ENCODE data around the gene RNU1-4.
"Not testable (repeated sequence)": the region's sequence is repeated elsewhere in the genome, so short reads cannot be mapped to it uniquely, and the experiment has no call there.

Gene RNU1-4
- 0 to 0.61 (median 0.07) reads per million in 17 experiments for total RNA-seq

DNA sequence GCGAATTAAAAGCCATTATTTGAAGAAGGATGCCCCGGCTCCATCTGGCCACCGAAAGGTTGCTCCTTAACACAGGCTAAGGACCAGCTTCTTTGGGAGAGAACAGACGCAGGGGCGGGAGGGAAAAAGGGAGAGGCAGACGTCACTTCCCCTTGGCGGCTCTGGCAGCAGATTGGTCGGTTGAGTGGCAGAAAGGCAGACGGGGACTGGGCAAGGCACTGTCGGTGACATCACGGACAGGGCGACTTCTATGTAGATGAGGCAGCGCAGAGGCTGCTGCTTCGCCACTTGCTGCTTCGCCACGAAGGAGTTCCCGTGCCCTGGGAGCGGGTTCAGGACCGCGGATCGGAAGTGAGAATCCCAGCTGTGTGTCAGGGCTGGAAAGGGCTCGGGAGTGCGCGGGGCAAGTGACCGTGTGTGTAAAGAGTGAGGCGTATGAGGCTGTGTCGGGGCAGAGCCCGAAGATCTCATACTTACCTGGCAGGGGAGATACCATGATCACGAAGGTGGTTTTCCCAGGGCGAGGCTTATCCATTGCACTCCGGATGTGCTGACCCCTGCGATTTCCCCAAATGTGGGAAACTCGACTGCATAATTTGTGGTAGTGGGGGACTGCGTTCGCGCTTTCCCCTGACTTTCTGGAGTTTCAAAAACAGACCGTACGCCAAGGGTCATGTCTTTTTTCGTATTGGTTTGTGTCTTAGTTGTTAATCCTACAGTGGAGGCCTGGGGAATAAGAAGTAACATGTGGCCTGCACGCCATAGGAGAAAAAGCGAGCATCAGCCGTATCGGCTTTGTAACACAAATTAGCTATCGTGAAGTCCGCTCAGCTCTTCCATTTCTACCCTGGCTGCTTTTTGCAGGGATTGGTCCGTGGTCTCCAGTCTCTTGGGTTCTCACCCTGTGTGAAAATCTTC is at the start of gene RNU1-4:
RNU1-4 (plus strand) TSS at position 470 of the 918 bp plus-strand sequence.
- not testable (repeated sequence) for DNase-seq

DNA sequence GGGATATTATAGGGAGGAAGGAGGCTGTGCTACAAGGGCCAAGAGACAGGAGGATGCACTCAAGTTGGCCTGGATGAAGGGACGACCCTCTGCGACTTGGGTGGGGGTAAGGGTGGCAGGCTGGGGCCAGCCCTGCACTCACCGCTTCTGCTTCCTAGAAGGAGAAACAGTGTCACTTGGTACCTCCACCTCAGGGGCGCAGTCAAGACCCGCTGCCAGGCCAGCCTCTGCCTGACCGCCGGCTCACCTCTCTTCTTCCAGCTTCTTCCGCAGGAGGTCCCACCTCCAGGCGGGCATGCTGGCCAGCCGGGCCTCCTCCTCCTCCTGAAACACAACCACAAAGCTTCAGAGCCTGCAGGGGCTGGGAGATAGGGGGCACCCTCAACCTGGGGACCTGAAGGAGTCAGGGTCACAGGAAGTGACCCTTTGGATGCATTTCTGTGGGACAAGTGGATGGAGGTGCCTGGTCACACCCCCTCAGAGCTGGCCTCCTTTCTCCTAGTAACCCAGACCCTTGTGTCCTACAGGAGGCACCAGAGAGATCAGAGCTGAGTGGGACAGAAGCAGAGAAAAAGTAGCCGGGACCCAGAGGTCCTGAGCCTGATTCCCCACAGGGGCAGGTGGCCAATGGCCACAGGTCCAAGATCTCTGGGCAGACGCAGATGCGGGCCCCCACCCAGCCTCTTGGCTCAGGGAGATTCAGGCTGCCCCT is 49.2 kb upstream of the RNU1-4 start:
- DNase-seq, result not testable (repeated sequence)

DNA sequence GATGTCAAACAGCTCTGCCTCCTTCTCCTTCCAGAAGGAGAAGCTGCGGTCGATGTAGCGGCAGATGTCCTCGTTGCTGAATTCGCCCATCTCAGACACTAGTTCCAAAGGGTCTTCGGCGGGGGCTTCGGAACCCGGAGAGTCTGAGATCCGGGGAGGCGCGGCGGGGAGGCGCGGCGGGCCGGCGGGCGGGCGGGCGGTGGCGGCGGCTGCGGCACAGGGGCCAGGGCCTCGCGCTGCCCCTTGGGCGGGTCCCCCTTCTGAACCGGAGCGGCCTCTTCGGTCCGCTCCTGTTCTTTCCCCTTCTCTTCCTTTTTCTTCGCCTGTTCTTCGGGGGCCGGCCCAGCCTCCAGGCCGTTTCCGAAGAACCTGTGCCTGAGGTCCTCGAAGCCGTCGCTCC is 48.0 kb upstream of the RNU1-4 start:
- DNase-seq, result not testable (repeated sequence)

- DNase-seq, result not testable (repeated sequence)
These were observed 47.4 kb upstream of the RNU1-4 start for GRCh38 chr1:16692717-16693448.

GRCh38 chr1:16693449-16694307 is 46.6 kb upstream of the RNU1-4 start:
- DNase-seq, result not testable (repeated sequence)

DNA sequence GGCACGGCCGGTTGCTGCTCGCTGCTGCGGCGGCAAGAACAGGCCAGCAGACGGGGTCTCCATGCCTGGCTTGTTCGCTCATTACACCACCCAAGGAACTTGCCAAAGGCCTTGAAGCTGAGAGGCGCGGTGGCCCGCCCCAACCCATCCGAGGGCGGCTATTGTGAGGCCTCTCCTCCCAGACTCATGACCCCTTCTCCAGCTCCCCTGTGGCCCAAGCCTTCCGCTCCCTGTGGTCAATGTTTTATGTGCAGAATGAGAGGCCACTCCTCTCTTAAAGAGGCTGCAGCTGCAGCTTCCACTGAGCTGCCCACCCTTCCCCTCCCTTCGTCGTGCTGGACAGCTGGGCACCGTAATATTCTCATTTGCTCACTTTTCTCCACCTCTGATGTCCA is 46.0 kb upstream of the RNU1-4 start:
- DNase-seq, result not testable (repeated sequence)

GRCh38 chr1:16696507-16697150 is 43.7 kb upstream of the RNU1-4 start:
- not testable (repeated sequence) for DNase-seq

DNA sequence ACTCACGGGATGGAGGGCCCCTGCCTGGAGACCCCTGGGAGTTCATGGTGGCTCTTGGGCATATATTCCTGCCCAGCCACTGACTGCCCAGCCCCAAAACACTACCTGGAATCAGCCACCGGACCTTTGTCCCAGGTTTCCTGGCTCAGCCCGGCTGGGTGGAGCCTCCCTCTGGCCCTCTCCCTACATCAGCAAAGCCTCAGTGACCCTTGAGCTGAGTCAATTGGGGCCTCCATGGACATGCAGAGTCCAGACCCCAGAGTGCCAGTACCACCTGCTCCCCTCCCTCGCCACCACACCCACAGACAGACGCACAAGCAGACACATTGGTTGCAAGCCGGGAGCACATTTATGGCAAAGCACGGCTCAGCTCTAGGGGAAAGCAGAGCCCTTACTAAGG is 43.2 kb upstream of the RNU1-4 start:
- DNase-seq, result not testable (repeated sequence)

DNA sequence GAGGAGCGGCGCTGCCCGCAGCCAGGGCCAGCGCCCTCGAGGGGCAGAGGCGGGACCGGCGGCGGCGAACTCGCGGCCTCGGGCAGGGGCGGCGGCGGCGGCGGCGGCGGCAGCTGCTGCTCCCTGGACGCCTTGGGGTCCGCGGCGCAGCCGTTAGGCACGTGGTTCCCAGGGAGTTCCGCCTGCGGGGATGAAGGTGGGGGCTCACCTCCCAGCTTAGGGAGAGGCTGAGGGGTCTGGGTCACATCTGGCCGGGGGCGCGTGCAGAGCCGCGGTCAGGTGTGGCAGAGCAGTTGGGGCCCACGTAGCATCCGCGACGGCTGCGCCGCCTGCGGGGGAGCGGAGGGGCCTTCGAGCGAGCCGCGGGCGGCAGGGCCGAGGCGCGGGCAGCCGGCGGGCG is 40.9 kb upstream of the RNU1-4 start:
- not testable (repeated sequence) for DNase-seq

- not testable (repeated sequence) for DNase-seq
These were observed 40.0 kb upstream of the RNU1-4 start for GRCh38 chr1:16700138-16700895.

DNA sequence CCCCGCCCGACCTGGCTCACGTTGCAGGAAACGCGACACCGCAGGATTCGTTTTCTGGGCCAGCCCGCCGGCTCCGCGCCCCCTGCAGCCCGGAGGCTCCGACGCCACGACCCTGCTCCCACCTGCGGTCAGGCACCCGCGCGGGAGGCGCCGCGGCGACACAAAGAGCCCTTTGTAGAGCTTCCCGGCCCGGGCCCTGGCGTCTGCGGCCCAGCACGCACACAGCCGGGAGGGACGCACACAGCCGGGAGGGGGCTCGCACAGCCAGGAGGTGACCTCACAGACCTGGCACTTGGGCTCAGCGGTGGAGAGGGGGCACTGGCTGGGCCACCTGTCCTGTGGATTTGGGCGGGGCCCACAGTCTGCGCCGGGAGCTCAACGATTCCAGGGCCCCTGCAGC is 39.1 kb upstream of the RNU1-4 start:
- DNase-seq, result not testable (repeated sequence)

- peak in 1 of 4 experiments; percentile 1 for DNase-seq
These were observed 38.0 kb upstream of the RNU1-4 start for GRCh38 chr1:16702280-16702679.

GRCh38 chr1:16703141-16703540 is 37.2 kb upstream of the RNU1-4 start:
- not testable (repeated sequence) for DNase-seq

DNA sequence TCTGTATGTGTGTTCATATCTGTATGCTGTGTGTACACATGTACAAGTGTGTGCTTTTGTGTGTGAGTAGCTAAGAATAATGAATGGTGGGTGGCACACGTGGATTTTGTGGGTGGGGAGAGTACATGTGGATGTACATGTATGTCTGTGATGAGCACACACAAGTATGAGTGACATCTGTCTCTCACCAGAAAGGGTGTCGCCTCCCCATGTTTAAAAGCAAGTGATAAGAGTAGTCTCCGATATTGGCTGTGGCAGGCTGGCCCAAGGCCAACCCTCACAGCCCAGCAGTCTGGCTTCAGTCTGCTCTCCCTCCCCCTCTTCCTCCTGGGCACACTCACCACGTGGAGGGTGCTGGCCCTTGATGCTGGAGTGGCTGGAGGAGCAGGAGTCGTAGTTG is 36.7 kb upstream of the RNU1-4 start:
- not testable (repeated sequence) for DNase-seq

DNA sequence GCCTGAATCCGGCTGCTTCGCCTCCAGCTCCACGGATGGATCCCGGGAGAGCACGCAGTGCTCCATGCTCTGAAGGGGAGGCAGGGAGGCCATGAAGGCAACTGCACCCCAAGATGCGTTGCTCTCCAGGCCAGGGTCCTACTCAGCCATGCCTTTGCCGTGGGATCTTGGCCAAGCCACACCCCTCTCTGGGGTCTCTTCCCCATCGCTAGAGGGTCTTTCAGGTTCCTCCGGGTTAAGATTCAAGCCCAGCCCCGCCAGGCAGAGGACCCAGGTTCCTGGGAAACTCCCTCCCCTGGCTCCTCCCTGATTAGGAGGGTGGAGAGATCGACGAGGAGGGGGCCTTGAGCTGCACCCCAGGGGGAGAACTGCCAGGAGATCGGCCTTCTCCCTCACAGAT is 36.2 kb upstream of the RNU1-4 start:
- not testable (repeated sequence) for DNase-seq

DNA sequence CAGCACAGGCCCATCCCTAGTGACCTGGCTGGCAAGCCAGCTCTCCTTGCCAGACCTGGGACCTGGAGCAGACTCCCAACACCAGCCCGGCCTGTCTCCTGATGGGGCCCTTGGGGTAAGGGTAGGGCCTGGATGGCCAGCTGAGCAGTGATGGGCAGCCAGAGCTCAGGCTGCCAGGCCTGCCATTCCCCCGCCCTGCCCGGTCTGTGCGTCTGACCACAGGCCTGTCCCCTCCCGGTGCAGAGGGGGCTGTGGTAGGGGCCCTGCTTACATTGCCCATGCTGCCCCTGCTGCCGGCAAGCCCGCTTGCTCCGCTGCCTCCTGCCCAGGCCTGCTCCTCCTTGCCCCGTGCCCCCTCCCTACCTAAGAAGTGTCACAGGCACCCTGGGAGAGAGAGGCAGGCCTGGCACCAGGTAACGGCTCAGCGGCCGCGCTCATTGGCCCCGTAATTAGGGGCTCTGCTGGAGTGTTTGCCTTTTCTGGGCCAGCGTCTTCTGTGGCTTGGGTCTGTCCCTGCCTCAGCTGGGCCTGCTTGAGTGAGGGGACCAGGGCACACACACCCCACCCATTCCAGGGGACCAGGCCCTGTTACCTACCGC is 35.7 kb upstream of the RNU1-4 start:
- DNase-seq, result not testable (repeated sequence)

- not testable (repeated sequence) for DNase-seq
These were observed 34.0 kb upstream of the RNU1-4 start for GRCh38 chr1:16706302-16706701.

DNA sequence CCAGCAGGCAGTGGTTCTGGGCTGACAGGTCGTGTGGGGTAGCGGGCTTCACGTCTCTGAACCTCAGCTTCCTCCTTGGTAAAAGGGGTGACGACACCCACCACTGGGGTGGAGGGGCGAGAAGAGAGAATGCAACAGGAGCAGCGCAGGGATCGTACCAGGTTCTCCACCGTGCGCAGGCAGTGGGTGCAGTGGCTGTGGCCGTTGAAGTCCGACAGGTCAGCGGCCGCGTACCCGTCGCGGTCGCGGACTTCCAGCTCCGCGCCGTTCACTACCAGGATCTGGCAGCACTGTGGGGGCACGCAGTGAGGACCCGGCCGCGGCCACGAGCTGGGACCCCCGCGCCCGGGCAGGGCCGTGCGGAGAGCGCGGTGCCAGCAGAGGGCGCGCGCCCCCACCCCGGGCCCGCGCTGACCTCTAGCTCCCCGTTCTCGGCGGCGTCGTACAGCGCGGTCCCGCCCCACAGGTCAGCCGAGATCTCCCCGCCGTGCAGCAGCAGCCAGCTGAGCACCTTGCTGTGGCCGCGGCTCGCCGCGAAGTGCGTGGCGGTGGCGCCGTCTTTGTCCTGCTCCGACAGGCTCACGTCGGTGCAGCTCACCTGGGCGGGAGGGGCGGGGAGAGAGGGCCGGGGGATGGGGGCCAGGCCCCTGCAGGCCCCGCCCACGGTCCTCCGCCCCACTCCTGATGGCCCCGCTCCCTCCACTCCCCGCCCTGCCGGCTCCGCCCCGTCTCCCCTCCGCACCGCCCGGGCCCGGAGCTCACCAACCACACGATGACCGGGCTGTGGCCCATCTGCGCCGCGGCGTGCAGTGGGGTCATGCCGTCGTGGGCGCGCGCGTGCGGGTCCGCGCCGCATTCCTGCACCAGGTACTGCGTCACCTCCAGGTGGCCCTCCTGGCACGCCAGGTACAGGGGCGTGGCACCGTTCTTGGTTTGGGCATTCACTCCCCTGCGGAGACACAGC is 32.9 kb upstream of the RNU1-4 start:
- peak in 1 of 4 experiments; percentile 1 for DNase-seq

DNA sequence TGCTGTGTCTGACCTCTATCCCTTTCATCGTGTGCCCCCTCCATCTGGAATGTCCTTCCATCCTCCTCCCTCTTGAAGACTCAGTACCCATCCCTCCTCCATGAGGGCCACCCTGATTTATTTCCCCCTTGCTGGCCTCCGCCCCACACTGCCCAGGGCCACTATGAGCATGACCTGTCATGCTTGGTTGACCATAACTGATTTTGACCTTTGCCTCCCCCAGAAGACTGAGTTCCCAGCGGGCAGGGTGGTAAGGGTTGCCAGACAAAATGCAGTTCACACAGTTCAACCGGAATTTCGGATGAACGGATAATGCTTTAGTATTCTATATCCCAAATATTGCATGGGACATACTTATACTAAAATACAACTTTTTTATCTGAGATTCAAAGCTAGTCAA is 31.6 kb upstream of the RNU1-4 start:
- DNase-seq, result not testable (repeated sequence)
